Testis (tissue), 5 donors: ENCODE data around the gene UBE2Z. TPM values are rescaled to one million over a fixed set of nuclear protein-coding genes. Genes with fewer than 3 reads are reported as not detected.

Experiments
- DNase-seq: peaks from one replicate; pipeline ENCODE4 v3.0.0-alpha.2; 2019
- H3K27ac ChIP-seq, 2 donors: fragments of 200-600 bp; sonication (generic); one replicate each; pipeline ENCODE4 v1.5.1; 2019
- H3K27me3 ChIP-seq: fragments of 200-600 bp; sonication (generic); one replicate; pipeline ENCODE4 v1.5.1; 2019
- H3K36me3 ChIP-seq: fragments of 200-600 bp; sonication (generic); one replicate; pipeline ENCODE4 v1.5.1; 2017; ENCODE audit warnings: low read depth; ENCODE audit errors: missing control alignments
- H3K4me1 ChIP-seq: fragments of 200-600 bp; sonication (generic); one replicate; pipeline ENCODE4 v1.5.1; 2019
- H3K4me3 ChIP-seq, 2 donors: fragments of 200-600 bp; sonication (generic); one replicate each; pipeline ENCODE4 v1.5.1; 2017 to 2019
- H3K9me3 ChIP-seq: fragments of 200-600 bp; sonication (generic); one replicate; pipeline ENCODE4 v1.5.1; 2017
- POLR2A ChIP-seq: fragments of 450-650 bp; IDR thresholded peaks from one replicate; pipeline ENCODE4 v1.6.1; 2017; ENCODE audit warnings: antibody characterized with exemption, mild to moderate bottlenecking, moderate library complexity
- WGBS, 2 donors: methylation state at CpG; one replicate each; pipeline ENCODE4 v1.1.5; 2018; 5-methylcytosine and 5-hydroxymethylcytosine counted together
- intact Hi-C: fragments of 100-400 bp; cut with DNase I; formaldehyde crosslinking; loops from one replicate; pipeline ENCODE4 v1.15.1; 2023; ENCODE audit warnings: low total_unique reads
- long read RNA-seq, 2 donors: transcript quantifications; one replicate each; lab custom pipeline, GENCODE V29; 2026
- polyA plus RNA-seq: library from polyadenylated mRNA; stranded (reverse); fragments of 350-450 nt; fragmentation: Illumina TruSeq; extraction: RNeasy Lipid Tissue Mini Kit (QIAGEN cat#74804); gene quantifications from one replicate; pipeline ENCODE4 v1.2.3, GENCODE V29; 2014; ENCODE audit warnings: low read depth, low replicate concordance; ENCODE audit not compliant: insufficient read depth
- total RNA-seq, 2 donors: library from RNA; depleted of rRNA; stranded (reverse); fragments of >200 nt; gene quantifications; one replicate each; pipeline ENCODE4 v1.2.3, GENCODE V29; 2016
- TF ChIP-seq, protein P1 (sequence below), 3 experiments: fragments of 450-650 bp in 2 of 3; fragments of 200-600 bp in 1 of 3; sonication (generic) in 1 of 3; IDR thresholded peaks; one replicate each; pipeline ENCODE4 v1.5.1; 2016 to 2019; ENCODE audit warnings: antibody characterized with exemption in 3 of 3, mild to moderate bottlenecking in 2 of 3, moderate library complexity in 1 of 3

Gene UBE2Z
- total RNA-seq (100 to 1,000 TPM in 1 of 2 donors, 10 to 100 TPM in 1; 82.3 to 107 TPM), polyA plus RNA-seq (74.6 TPM)
- long read RNA-seq, donor 1, full-length matches to known transcripts, result 34 of 235 reads
- long read RNA-seq, donor 1, partial matches to known transcripts, result 201 of 235 reads
- long read RNA-seq, donor 1, other reads (novel, unspliced or antisense), result 0 of 235 reads
- long read RNA-seq, donor 2, full-length matches to known transcripts, result 30 of 35 reads
- long read RNA-seq, donor 2, partial matches to known transcripts, result 5 of 35 reads
- long read RNA-seq, donor 2, other reads (novel, unspliced or antisense), result 0 of 35 reads

DNA sequence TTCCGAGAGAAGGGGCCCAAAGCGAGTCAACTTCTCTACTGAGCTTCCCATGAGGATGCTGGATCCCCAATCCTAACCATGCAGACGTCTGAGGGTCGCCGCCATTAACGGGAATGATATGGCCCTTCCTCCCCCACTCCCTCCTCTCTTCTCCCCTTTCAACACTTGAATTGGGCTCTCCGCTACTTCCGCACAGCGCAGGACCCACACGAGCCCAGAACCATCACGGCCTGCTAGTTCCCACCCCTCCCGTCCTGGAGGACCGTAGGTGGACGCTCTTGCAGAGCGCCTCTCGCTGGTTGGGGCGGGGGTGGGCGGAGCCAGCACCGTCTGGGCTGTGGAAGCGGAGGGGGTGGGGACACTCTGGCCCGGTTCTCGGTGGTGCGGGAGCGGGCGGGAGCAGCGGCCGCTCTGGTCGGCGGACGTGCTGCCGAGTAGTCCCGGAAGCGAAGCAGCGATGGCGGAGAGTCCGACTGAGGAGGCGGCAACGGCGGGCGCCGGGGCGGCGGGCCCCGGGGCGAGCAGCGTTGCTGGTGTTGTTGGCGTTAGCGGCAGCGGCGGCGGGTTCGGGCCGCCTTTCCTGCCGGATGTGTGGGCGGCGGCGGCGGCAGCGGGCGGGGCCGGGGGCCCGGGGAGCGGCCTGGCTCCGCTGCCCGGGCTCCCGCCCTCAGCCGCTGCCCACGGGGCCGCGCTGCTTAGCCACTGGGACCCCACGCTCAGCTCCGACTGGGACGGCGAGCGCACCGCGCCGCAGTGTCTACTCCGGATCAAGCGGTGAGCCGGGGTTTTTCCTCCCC, at the start of gene UBE2Z:
Gene UBE2Z (plus strand): TSS at position 361 of the 797 bp plus-strand sequence. CDS start 97 bp downstream, at position 458.
- peaks cover 21% of the 10 kb centered on the region for H3K4me1 ChIP-seq
- intact Hi-C loops, result no loop called here
- 0% methylated on average over 4 to 70 of the region's 81 CpGs for whole genome bisulfite sequencing, 2 donors

DNA sequence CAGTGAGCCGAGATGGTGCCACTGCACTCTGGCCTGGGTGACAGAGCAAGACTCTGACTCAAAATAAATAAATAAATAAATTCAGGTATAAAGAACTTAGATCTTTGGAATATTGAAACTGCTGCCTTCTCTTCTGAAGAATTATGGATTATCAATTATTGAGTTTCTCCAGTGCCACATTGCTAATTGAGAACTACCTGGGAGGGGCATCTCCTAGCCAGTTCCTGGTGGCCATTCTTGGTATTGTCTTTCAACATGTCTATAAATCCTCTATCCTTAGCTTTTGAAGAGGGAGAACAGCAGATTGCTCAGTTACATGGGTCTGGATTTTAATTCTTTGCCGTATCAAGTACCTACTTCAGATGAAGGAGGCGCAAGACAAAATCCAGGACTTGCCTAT, 48.2 kb upstream of the UBE2Z start:
- H3K4me1 ChIP-seq, result no peaks in the 10 kb centered on the region
- TF ChIP-seq, protein P1, sequence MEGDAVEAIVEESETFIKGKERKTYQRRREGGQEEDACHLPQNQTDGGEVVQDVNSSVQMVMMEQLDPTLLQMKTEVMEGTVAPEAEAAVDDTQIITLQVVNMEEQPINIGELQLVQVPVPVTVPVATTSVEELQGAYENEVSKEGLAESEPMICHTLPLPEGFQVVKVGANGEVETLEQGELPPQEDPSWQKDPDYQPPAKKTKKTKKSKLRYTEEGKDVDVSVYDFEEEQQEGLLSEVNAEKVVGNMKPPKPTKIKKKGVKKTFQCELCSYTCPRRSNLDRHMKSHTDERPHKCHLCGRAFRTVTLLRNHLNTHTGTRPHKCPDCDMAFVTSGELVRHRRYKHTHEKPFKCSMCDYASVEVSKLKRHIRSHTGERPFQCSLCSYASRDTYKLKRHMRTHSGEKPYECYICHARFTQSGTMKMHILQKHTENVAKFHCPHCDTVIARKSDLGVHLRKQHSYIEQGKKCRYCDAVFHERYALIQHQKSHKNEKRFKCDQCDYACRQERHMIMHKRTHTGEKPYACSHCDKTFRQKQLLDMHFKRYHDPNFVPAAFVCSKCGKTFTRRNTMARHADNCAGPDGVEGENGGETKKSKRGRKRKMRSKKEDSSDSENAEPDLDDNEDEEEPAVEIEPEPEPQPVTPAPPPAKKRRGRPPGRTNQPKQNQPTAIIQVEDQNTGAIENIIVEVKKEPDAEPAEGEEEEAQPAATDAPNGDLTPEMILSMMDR (IDR thresholded peaks at IDR 0.05), result peak in 1 of 3 experiments; percentile 35
- TF ChIP-seq POLR2A, result no peak
- DNase-seq, result no peak
- 93 to 100% methylated on average over 3 of the region's 3 CpGs for WGBS, 2 donors
- no peak overlapping the region for H3K27ac ChIP-seq
- H3K9me3 ChIP-seq, result no peaks in the 10 kb centered on the region
- intact Hi-C loops, result no loop called here
- no peaks in the 10 kb centered on the region for H3K27me3 ChIP-seq
- no peaks in the 10 kb centered on the region for H3K36me3 ChIP-seq
- no peak overlapping the region for H3K4me3 ChIP-seq

More for the DNA sequence above, at the start of gene UBE2Z:
- peak; percentile 96 for DNase-seq
- no peak for TF ChIP-seq POLR2A
- TF ChIP-seq, protein P1 (IDR thresholded peaks at IDR 0.05), result no peak
- Histone ChIP-seq H3K27me3 (no peaks in the 10 kb centered on the region), H3K27ac (peak within 1 kb of the TSS; percentile 55 to 93), H3K9me3 (no peaks in the 10 kb centered on the region), H3K4me3 (peak within 1 kb of the TSS; percentile 81 to 82), H3K36me3 (no peaks in the 10 kb centered on the region)

- no peak overlapping the region for H3K4me3 ChIP-seq
- H3K36me3 ChIP-seq, result no peaks in the 10 kb centered on the region
- no peak overlapping the region for H3K27ac ChIP-seq
- no peak for DNase-seq
- TF ChIP-seq POLR2A, result no peak
- TF ChIP-seq, protein P1 (IDR thresholded peaks at IDR 0.05), result no peak
- no peaks in the 10 kb centered on the region for H3K4me1 ChIP-seq
- no peaks in the 10 kb centered on the region for H3K9me3 ChIP-seq
- no peaks in the 10 kb centered on the region for H3K27me3 ChIP-seq
- intact Hi-C loops, result no loop called here
- 88 to 93% methylated on average over 4 of the region's 4 CpGs for WGBS, 2 donors
Measured at GRCh38 chr17:48860456-48860855, 47.8 kb upstream of the UBE2Z start.

- intact Hi-C loops, result no loop called here
- Histone ChIP-seq H3K4me1 (peaks cover 27% of the 10 kb centered on the region), H3K27me3 (no peaks in the 10 kb centered on the region), H3K9me3 (no peaks in the 10 kb centered on the region), H3K27ac (no peak overlapping the region), H3K4me3 (no peak overlapping the region), H3K36me3 (no peaks in the 10 kb centered on the region)
- WGBS, 2 donors, result 72 to 79% methylated on average over 3 of the region's 3 CpGs
- TF ChIP-seq, protein P1 (IDR thresholded peaks at IDR 0.05), result no peak
- TF ChIP-seq POLR2A, result no peak
- no peak for DNase-seq
Measured at GRCh38 chr17:48868916-48869500, 39.2 kb upstream of the UBE2Z start.
